HUES64 (cell line): ENCODE results near the gene CYP3A7.
A peak's percentile ranks its signal among the peaks of the same experiment; 100 is the strongest.
"Not testable (repeated sequence)": the region's sequence is repeated elsewhere in the genome, so short reads cannot be mapped to it uniquely, and the experiment has no call there.

Experiments
- H3K27ac ChIP-seq: 2 replicates; pipeline ENCODE4 v1.7.0; 2013; ENCODE audit warnings: low read depth, low read length, inconsistent platforms
- H3K27me3 ChIP-seq: 2 replicates; pipeline ENCODE4 v1.6.1; 2013; ENCODE audit warnings: mild to moderate bottlenecking, low read length; ENCODE audit not compliant: insufficient read depth
- H3K36me3 ChIP-seq: 2 replicates; pipeline ENCODE4 v1.6.1; 2013; ENCODE audit warnings: mild to moderate bottlenecking, low read length; ENCODE audit not compliant: insufficient read depth
- H3K4me1 ChIP-seq: 2 replicates; pipeline ENCODE4 v1.6.1; 2013; ENCODE audit warnings: mild to moderate bottlenecking, low read length, moderate library complexity; ENCODE audit not compliant: insufficient read depth
- H3K4me3 ChIP-seq: 2 replicates; pipeline ENCODE4 v1.5.1; 2013; ENCODE audit warnings: mild to moderate bottlenecking, low read length, moderate library complexity
- H3K9ac ChIP-seq: 2 replicates; pipeline ENCODE4 v1.6.1; 2013; ENCODE audit warnings: mild to moderate bottlenecking, low read depth, low read length
- H3K9me3 ChIP-seq: 2 replicates; pipeline ENCODE4 v1.6.1; 2013; ENCODE audit warnings: low read depth, low read length; ENCODE audit not compliant: insufficient read depth
- WGBS: fragments of 150-250, 120-280 bp; methylation state at CpG from one replicate; pipeline ENCODE4 v1.1.7; 2013; ENCODE audit warnings: missing lambda C conversion rate; 5-methylcytosine and 5-hydroxymethylcytosine counted together

The CYP3A7 gene

DNA sequence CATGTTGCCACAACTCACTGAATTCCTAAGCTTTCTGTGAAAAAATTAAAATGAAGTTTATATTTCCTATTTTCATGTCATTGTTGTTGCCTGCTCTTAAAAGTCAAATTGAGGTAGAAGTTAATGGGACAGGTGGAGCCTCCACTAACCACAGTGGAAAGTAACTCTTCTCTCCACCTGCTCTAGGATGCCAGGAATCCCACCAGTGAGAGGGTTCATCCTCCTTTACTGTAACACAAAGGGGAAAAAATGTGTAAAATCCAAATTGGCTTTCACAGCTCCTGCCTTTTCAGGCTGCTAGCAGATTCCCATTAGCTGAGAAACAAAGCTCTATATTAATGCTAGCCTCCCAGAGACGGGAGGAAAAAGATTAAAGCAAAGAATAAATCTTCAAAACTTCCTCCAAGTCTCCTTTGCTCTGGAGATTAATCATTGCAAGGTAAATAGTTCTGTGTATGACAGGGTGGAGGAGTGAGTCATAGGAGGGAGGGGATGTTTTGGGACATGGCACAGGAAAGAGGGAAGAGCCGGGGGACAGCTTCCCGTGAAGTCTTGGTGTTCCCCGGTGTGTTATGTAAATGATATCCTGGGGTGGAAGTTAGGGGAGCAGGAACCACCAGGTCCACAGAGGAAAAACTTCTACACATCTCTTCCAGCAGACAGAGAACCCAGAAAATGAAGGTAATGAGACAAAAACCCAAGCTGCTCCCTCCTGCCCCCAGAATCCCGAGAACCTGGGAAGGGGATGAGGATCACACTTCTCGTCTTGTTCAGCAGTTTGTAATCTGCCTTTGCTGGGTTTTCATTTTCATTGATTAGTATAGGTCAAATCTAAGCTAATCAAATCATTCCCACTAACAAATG, 35.9 kb downstream of the CYP3A7 start:
- 8% methylated on average over 2 of the region's 6 CpGs for WGBS
- H3K27ac ChIP-seq, H3K27me3 ChIP-seq, H3K36me3 ChIP-seq, H3K9ac ChIP-seq, H3K9me3 ChIP-seq, H3K4me3 ChIP-seq: not testable (repeated sequence)
- peaks cover 11% of the 10 kb centered on the region; the same call in 1 of the 2 replicates for H3K4me1 ChIP-seq

- Histone ChIP-seq H3K27ac (no peak overlapping the region), H3K27me3 (no peaks in the 10 kb centered on the region), H3K4me1 (peaks cover 24% of the 10 kb centered on the region), H3K36me3 (no peaks in the 10 kb centered on the region), H3K9ac (no peak overlapping the region), H3K9me3 (no peaks in the 10 kb centered on the region), H3K4me3 (no peak overlapping the region)
- WGBS, result 81% methylated on average over 1 of the region's 1 CpG
Measured at GRCh38 chr7:99694912-99695304, 40.1 kb downstream of the CYP3A7 start.

DNA sequence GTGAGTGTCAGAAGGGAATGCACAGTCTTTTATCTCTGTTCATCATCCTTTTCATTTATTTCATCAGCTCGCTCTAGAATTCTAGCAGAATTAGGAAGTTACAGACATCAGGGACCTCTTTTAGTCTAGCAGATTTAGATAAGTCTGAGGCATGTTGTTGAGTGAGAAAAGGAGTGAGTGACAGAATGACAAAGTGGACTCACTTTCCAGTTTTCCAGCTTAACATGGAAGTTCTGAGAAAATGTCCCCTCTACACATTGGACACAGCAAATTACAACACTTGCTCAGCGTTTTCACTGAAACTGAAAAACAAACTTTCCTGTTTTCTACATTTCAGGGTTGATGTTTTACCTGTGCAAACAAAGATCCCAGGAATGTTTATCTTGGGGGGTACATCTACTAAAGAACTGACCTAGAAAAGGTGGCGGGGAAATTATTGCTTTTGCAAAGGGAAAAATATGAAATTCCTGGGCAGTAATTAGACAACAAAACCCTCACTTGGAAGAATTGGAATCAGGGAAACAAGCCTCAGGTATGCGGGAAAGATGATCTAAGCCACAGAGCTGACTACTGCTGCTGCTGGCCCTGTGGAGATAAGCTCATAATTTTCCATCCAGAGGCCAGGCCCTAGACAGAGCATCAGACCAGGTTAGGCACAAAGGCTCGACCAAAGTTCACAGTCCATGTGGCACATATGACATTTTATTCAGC, 40.6 kb downstream of the CYP3A7 start:
- WGBS, result 95% methylated on average over 5 of the region's 5 CpGs
- Histone ChIP-seq H3K27me3 (no peaks in the 10 kb centered on the region), H3K27ac (no peak overlapping the region)

GRCh38 chr7:99693427-99694200, 41.4 kb downstream of the CYP3A7 start:
- Histone ChIP-seq H3K27me3 (no peaks in the 10 kb centered on the region), H3K36me3 (no peaks in the 10 kb centered on the region), H3K4me3 (no peak overlapping the region), H3K9ac (0 out of 2 replicates have a peak overlapping the region, but pooled peaks have one; percentile 28), H3K9me3 (no peaks in the 10 kb centered on the region), H3K4me1 (peaks cover 21% of the 10 kb centered on the region), H3K27ac (peak overlapping the region; percentile 15; the same call in 1 of the 2 replicates)
- 36% methylated on average over 9 of the region's 9 CpGs for WGBS

More for the DNA sequence above, 40.6 kb downstream of the CYP3A7 start:
- Histone ChIP-seq H3K9me3 (no peaks in the 10 kb centered on the region), H3K36me3 (no peaks in the 10 kb centered on the region), H3K4me3 (no peak overlapping the region), H3K4me1 (peaks cover 24% of the 10 kb centered on the region), H3K9ac (no peak overlapping the region)

- Histone ChIP-seq H3K9ac (0 out of 2 replicates have a peak overlapping the region, but pooled peaks have one; percentile 28), H3K4me3 (no peak overlapping the region), H3K36me3 (no peaks in the 10 kb centered on the region), H3K27ac (peak overlapping the region; percentile 5; the same call in 1 of the 2 replicates), H3K4me1 (peaks cover 20% of the 10 kb centered on the region), H3K27me3 (no peaks in the 10 kb centered on the region), H3K9me3 (no peaks in the 10 kb centered on the region)
- WGBS, result 32% methylated on average over 5 of the region's 5 CpGs
Measured at GRCh38 chr7:99693100-99693426, 41.9 kb downstream of the CYP3A7 start.

- peaks cover 20% of the 10 kb centered on the region for H3K4me1 ChIP-seq
- not testable (repeated sequence) for H3K9me3 ChIP-seq, H3K9ac ChIP-seq, H3K27me3 ChIP-seq, H3K4me3 ChIP-seq, H3K27ac ChIP-seq, H3K36me3 ChIP-seq
- WGBS, result 92% methylated on average over 6 of the region's 6 CpGs
Measured at GRCh38 chr7:99692563-99692962, 42.4 kb downstream of the CYP3A7 start.

DNA sequence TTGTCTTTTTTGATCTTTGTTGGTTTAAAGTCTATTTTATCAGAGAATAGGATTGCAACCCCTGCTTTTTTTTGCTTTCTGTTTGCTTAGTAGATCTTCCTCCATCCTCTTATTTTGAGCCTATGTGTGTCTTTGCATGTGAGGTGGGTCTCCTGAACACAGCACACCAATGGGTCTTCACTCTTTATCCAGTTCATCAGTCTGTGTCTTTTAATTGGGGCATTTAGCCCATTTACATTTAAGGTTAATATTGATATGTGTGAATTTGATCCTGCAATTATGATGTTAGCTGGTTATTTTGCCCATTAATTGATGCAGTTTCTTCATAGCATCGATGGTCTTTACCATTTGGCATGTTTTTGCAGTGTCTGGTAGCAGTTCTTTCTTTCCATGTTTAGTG, 43.3 kb downstream of the CYP3A7 start:
- not testable (repeated sequence) for H3K9ac ChIP-seq, H3K36me3 ChIP-seq, H3K9me3 ChIP-seq, H3K27ac ChIP-seq, H3K4me3 ChIP-seq, H3K27me3 ChIP-seq
- 91% methylated on average over 1 of the region's 1 CpG for WGBS
- peaks cover 20% of the 10 kb centered on the region for H3K4me1 ChIP-seq

DNA sequence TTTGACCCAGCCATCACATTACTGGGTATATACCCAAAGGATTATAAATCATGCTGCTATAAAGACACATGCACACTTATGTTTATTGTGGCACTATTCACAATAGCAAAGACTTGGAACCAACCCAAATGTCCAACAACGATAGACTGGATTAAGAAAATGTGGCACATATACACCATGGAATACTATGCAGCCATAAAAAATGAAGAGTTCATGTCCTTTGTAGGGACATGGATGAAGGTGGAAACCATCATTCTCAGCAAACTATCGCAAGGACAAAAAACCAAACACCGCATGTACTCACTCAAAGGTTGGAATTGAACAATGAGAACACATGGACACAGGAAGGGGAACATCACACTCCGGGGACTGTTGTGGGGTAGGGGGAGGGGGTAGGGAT, 44.1 kb downstream of the CYP3A7 start:
- WGBS, result 100% methylated on average over 3 of the region's 4 CpGs

GRCh38 chr7:99685871-99686608, 49.0 kb downstream of the CYP3A7 start:
- H3K4me3 ChIP-seq, H3K4me1 ChIP-seq, H3K27ac ChIP-seq, H3K9ac ChIP-seq, H3K27me3 ChIP-seq, H3K36me3 ChIP-seq: not testable (repeated sequence)
- H3K9me3 ChIP-seq, result peaks cover 12% of the 10 kb centered on the region
- 91% methylated on average over 14 of the region's 14 CpGs for WGBS

More for the DNA sequence above, 44.1 kb downstream of the CYP3A7 start:
- H3K4me3 ChIP-seq, H3K27ac ChIP-seq, H3K27me3 ChIP-seq, H3K9me3 ChIP-seq, H3K36me3 ChIP-seq, H3K9ac ChIP-seq: not testable (repeated sequence)
- peaks cover 20% of the 10 kb centered on the region for H3K4me1 ChIP-seq

DNA sequence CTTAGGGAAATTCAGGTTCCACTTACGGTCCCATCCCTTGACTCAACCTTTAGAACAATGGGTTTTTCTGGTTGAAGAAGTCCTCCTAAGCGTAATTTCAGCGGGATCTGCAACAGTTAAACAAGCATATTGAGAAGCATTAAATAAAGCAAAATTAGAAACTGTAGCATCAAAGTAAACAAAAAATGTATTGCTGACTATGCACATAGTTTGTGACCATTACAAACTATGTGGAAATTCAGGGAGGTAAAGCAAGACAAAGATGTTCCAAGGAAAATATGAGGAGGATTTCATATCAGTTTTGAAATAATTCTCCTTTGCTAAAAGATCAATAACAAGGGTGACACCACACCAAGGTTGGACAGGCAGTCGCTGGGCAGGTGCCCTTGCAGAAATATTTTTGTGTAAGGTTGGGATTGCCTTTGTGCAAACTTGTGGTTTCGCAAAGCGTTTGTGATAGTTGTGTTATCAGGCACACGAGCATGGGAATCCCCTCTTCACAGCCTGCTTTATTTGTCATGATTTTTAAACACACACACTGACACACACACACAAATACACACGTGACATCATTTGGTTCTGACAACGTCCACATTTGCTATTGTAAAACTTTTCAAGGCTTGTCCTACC, 49.8 kb downstream of the CYP3A7 start:
- no peaks in the 10 kb centered on the region for H3K36me3 ChIP-seq
- no peak overlapping the region for H3K9ac ChIP-seq
- no peak overlapping the region for H3K27ac ChIP-seq
- H3K9me3 ChIP-seq, result peaks cover 12% of the 10 kb centered on the region
- 97% methylated on average over 9 of the region's 9 CpGs for WGBS
- H3K27me3 ChIP-seq, result no peaks in the 10 kb centered on the region
- no peaks in the 10 kb centered on the region for H3K4me1 ChIP-seq
- H3K4me3 ChIP-seq, result no peak overlapping the region
